GM12891 (cell line): ENCODE results near the gene LTBP1.

ENCODE experiments used
- POLR2A ChIP-seq: IDR thresholded peaks from 2 replicates; pipeline ENCODE4 v1.6.1; 2011; ENCODE audit warnings: low read depth, low read length, control low read depth
- POLR2AphosphoS5 ChIP-seq: IDR thresholded peaks from 2 replicates; pipeline ENCODE4 v1.6.1; 2011; ENCODE audit warnings: low read depth, low read length, control low read depth

DNA sequence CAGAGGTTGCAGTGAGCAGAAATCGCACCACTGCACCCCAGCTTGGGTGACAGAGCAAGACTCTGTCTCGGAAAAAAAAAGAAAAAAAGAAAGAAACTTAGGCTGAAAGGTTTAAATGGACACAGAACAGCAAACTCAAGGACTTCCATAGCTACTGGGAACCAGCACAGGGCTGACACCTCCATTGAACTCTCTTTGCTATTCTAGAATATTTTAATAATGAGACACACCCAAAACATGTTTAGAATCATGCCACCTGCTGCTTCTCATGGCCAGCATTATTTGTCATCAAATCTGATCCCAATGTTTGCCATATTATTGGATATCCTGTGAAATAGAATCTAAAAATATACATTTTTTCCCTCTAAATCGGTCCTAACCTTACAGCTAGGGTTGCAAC lies 42.7 kb upstream of the LTBP1 start:
- TF ChIP-seq POLR2A = no peak
- no peak for TF ChIP-seq POLR2AphosphoS5
